ENCODE results near the gene PANK1.
A peak's percentile ranks its signal among the peaks of the same experiment; 100 is the strongest.
"Not testable (repeated sequence)": the region's sequence is repeated elsewhere in the genome, so short reads cannot be mapped to it uniquely, and the experiment has no call there.

Gene PANK1

GRCh38 chr10:89651916-89652573 is 7.0 kb upstream of the PANK1 start:
- DNase-seq, result no peak

- no peak for DNase-seq
Observed at GRCh38 chr10:89651205-89651915, 6.3 kb upstream of the PANK1 start.

GRCh38 chr10:89649051-89649450 is 4.0 kb upstream of the PANK1 start:
- DNase-seq, result no peak

GRCh38 chr10:89648074-89648473 is 3.0 kb upstream of the PANK1 start:
- no peak for DNase-seq

- DNase-seq, result no peak
Observed at GRCh38 chr10:89646889-89647657, 2.0 kb upstream of the PANK1 start.

GRCh38 chr10:89645742-89646172 is 715 bp upstream of the PANK1 start:
- DNase-seq, result no peak

GRCh38 chr10:89644691-89644966 is 413 bp downstream of the PANK1 start:
- DNase-seq, result no peak

GRCh38 chr10:89643812-89644690 is 991 bp downstream of the PANK1 start:
- peak; percentile 87 for DNase-seq

- no peak for DNase-seq
Observed at GRCh38 chr10:89643431-89643811, 1.6 kb downstream of the PANK1 start.

- no peak for DNase-seq
Observed at GRCh38 chr10:89642193-89642592, 2.8 kb downstream of the PANK1 start.

- DNase-seq, result no peak
Observed at GRCh38 chr10:89640241-89640640, 4.8 kb downstream of the PANK1 start.

GRCh38 chr10:89639326-89639725 is 5.7 kb downstream of the PANK1 start:
- DNase-seq, result no peak

- no peak for DNase-seq
Observed at GRCh38 chr10:89637113-89637512, 7.9 kb downstream of the PANK1 start.

GRCh38 chr10:89634637-89635036 is 10.4 kb downstream of the PANK1 start:
- no peak for DNase-seq

GRCh38 chr10:89633484-89633883 is 11.6 kb downstream of the PANK1 start:
- DNase-seq, result no peak

GRCh38 chr10:89632824-89633223 is 12.2 kb downstream of the PANK1 start:
- no peak for DNase-seq

GRCh38 chr10:89627830-89628229 is 17.2 kb downstream of the PANK1 start:
- no peak for DNase-seq

- DNase-seq, result no peak
Observed at GRCh38 chr10:89625041-89625765, 19.8 kb downstream of the PANK1 start.

GRCh38 chr10:89624020-89624419 is 21.0 kb downstream of the PANK1 start:
- no peak for DNase-seq

- DNase-seq, result no peak
Observed at GRCh38 chr10:89622151-89622550, 22.9 kb downstream of the PANK1 start.

GRCh38 chr10:89621438-89621837 is 23.6 kb downstream of the PANK1 start:
- no peak for DNase-seq

- not testable (repeated sequence) for DNase-seq
Observed at GRCh38 chr10:89620296-89620695, 24.7 kb downstream of the PANK1 start.
